Liver (tissue), 9 donors: Measurements from ENCODE around the gene HRH3. TPM values are rescaled to one million over a fixed set of nuclear protein-coding genes. Genes with fewer than 3 reads are reported as not detected.

Experiments used
- DNase-seq: peaks from one replicate; pipeline ENCODE4 v3.0.0-alpha.2; 2017; ENCODE audit warnings: low spot score
- H3K27ac ChIP-seq, 2 donors: one replicate each; pipeline ENCODE4 v1.7.0; 2013; ENCODE audit warnings: inconsistent platforms in 2 of 2, low read length in 2 of 2, control low read depth in 1 of 2, low read depth in 1 of 2, mild to moderate bottlenecking in 1 of 2
- H3K27me3 ChIP-seq, 4 donors: one replicate each; pipeline versions ENCODE4 v1.6.1 to v1.7.0; 2013; ENCODE audit warnings: low read length in 3 of 4, inconsistent platforms in 1 of 4, mild to moderate bottlenecking in 1 of 4, moderate library complexity in 1 of 4; ENCODE audit not compliant: control insufficient read depth in 4 of 4, insufficient read depth in 4 of 4
- H3K36me3 ChIP-seq, 4 donors: one replicate each; pipeline versions ENCODE4 v1.6.1 to v1.7.0; 2013; ENCODE audit warnings: low read length in 3 of 4, mild to moderate bottlenecking in 3 of 4, low read depth in 1 of 4, moderate library complexity in 1 of 4; ENCODE audit not compliant: control insufficient read depth in 4 of 4, insufficient read depth in 3 of 4
- H3K4me1 ChIP-seq, 4 donors: one replicate each; pipeline versions ENCODE4 v1.6.1 to v1.7.0; 2013; ENCODE audit warnings: low read length in 3 of 4, mild to moderate bottlenecking in 3 of 4, moderate library complexity in 1 of 4; ENCODE audit not compliant: control insufficient read depth in 4 of 4, insufficient read depth in 4 of 4
- H3K4me3 ChIP-seq, 3 donors: one replicate each; pipeline versions ENCODE4 v1.6.1 to v1.7.0; 2013; ENCODE audit warnings: low read length in 3 of 3, control low read depth in 1 of 3, low read depth in 1 of 3, mild to moderate bottlenecking in 1 of 3
- H3K9ac ChIP-seq, 2 donors: one replicate each; pipeline ENCODE4 v1.7.0; 2013; ENCODE audit warnings: low read length in 2 of 2, mild to moderate bottlenecking in 2 of 2, moderate library complexity in 2 of 2, control low read depth in 1 of 2, low read depth in 1 of 2
- H3K9me3 ChIP-seq, 4 donors: one replicate each; pipeline versions ENCODE4 v1.6.1 to v1.7.0; 2013; ENCODE audit warnings: low read length in 3 of 4; ENCODE audit not compliant: control insufficient read depth in 4 of 4
- ATF3 ChIP-seq: IDR thresholded peaks from 2 replicates; pipeline ENCODE4 v1.6.1; 2016; ENCODE audit warnings: antibody characterized with exemption
- FOXA1 ChIP-seq: IDR thresholded peaks from 2 replicates; pipeline ENCODE4 v1.6.1; 2016; ENCODE audit warnings: antibody characterized with exemption
- FOXA2 ChIP-seq: IDR thresholded peaks from 2 replicates; pipeline ENCODE4 v1.6.1; 2016; ENCODE audit warnings: antibody characterized with exemption
- GABPA ChIP-seq, 2 donors: IDR thresholded peaks in 1 of 2; conservative IDR thresholded peaks in 1 of 2; 2 replicates each; pipeline ENCODE4 v1.6.1; 2016; ENCODE audit warnings: antibody characterized with exemption in 2 of 2, mild to moderate bottlenecking in 1 of 2, moderate library complexity in 1 of 2
- HNF4A ChIP-seq, 2 donors: conservative IDR thresholded peaks; 2 replicates each; pipeline ENCODE4 v1.6.1; 2016; ENCODE audit warnings: antibody characterized with exemption in 2 of 2, mild to moderate bottlenecking in 2 of 2
- HNF4G ChIP-seq: IDR thresholded peaks from 2 replicates; pipeline ENCODE4 v1.6.1; 2016; ENCODE audit warnings: antibody characterized with exemption
- JUND ChIP-seq, 2 donors: IDR thresholded peaks; 2 replicates each; pipeline ENCODE4 v1.6.1; 2016; ENCODE audit warnings: antibody characterized with exemption in 2 of 2
- MAX ChIP-seq: IDR thresholded peaks from 2 replicates; pipeline ENCODE4 v1.6.1; 2016; ENCODE audit warnings: antibody characterized with exemption
- NR2F2 ChIP-seq: IDR thresholded peaks from 2 replicates; pipeline ENCODE4 v1.6.1; 2016; ENCODE audit warnings: antibody characterized with exemption
- RAD21 ChIP-seq, 2 donors: IDR thresholded peaks; 2 replicates each; pipeline ENCODE4 v1.6.1; 2016; ENCODE audit warnings: antibody characterized with exemption in 2 of 2, mild to moderate bottlenecking in 2 of 2
- REST ChIP-seq: IDR thresholded peaks from 2 replicates; pipeline ENCODE4 v1.6.1; 2016; ENCODE audit warnings: antibody characterized with exemption, mild to moderate bottlenecking
- RXRA ChIP-seq, 2 donors: IDR thresholded peaks; 2 replicates each; pipeline ENCODE4 v1.6.1; 2017 to 2018; ENCODE audit warnings: antibody characterized with exemption in 2 of 2, mild to moderate bottlenecking in 1 of 2
- SP1 ChIP-seq: IDR thresholded peaks from 2 replicates; pipeline ENCODE4 v1.6.1; 2018; ENCODE audit warnings: antibody characterized with exemption, mild to moderate bottlenecking
- TAF1 ChIP-seq: conservative IDR thresholded peaks from 2 replicates; pipeline ENCODE4 v1.6.1; 2016; ENCODE audit warnings: antibody characterized with exemption, mild to moderate bottlenecking
- WGBS: extraction: QIAGEN DNeasy Blood & Tissue Kit; methylation state at CpG from one replicate; pipeline ENCODE4 v1.1.7; 2013; 5-methylcytosine and 5-hydroxymethylcytosine counted together
- polyA plus RNA-seq, 2 donors: library from polyadenylated mRNA; stranded (reverse) in 1 of 2; unstranded in 1 of 2; fragments of 200-250 nt in 1 of 2; fragments of >200 nt in 1 of 2; fragmentation: Nextera tagmentation in 1 of 2; extraction: Ambion mirVana in 1 of 2; gene quantifications; one replicate each; pipeline versions ENCODE4 v1.2.1 to v1.2.3, GENCODE V29; 2013 to 2015
- total RNA-seq, 2 donors: library from RNA; depleted of rRNA; stranded (reverse); fragments of >200 nt; gene quantifications; one replicate each; pipeline ENCODE4 v1.2.3, GENCODE V29; 2014
- TF ChIP-seq, protein P1 (sequence below): fragments of 150-350 bp; IDR thresholded peaks from 2 replicates; pipeline ENCODE4 v1.5.1; 2017; ENCODE audit warnings: improper control_type of control experiment, low read depth, low read length; ENCODE audit not compliant: missing input control
- donor health status: healthy.
- donor health status: healthy.
- donor health status: healthy.
- donor health status: healthy.
- donor health status: healthy.

Gene HRH3
- total and polyA plus RNA-seq, 4 donors, result not detected

GRCh38 chr20:62231292-62231691, 11.2 kb upstream of the HRH3 start (continued):
- TF ChIP-seq, protein P1, sequence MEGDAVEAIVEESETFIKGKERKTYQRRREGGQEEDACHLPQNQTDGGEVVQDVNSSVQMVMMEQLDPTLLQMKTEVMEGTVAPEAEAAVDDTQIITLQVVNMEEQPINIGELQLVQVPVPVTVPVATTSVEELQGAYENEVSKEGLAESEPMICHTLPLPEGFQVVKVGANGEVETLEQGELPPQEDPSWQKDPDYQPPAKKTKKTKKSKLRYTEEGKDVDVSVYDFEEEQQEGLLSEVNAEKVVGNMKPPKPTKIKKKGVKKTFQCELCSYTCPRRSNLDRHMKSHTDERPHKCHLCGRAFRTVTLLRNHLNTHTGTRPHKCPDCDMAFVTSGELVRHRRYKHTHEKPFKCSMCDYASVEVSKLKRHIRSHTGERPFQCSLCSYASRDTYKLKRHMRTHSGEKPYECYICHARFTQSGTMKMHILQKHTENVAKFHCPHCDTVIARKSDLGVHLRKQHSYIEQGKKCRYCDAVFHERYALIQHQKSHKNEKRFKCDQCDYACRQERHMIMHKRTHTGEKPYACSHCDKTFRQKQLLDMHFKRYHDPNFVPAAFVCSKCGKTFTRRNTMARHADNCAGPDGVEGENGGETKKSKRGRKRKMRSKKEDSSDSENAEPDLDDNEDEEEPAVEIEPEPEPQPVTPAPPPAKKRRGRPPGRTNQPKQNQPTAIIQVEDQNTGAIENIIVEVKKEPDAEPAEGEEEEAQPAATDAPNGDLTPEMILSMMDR, result no peak

GRCh38 chr20:62230696-62231095, 10.6 kb upstream of the HRH3 start:
- no peak for DNase-seq
- whole genome bisulfite sequencing, result 92% methylated on average over 10 of the region's 10 CpGs
- Histone ChIP-seq H3K27me3 (no peaks in the 10 kb centered on the region), H3K4me3 (no peak overlapping the region), H3K9ac (no peak overlapping the region), H3K27ac (no peak overlapping the region), H3K9me3 (no peaks in the 10 kb centered on the region), H3K36me3 (no peaks in the 10 kb centered on the region), H3K4me1 (no peaks in the 10 kb centered on the region)
- TF ChIP-seq NR2F2 (no peak), REST (no peak), ATF3 (no peak), HNF4G (no peak), TAF1 (no peak), GABPA (IDR thresholded peaks at IDR 0.05 in 1 of 2, conservative IDR thresholded peaks at IDR 0.05 in 1 of 2) (no peak), JUND (IDR thresholded peaks at IDR 0.05) (no peak), FOXA1 (no peak), RXRA (IDR thresholded peaks at IDR 0.05) (no peak), SP1 (no peak), RAD21 (IDR thresholded peaks at IDR 0.05) (no peak), FOXA2 (no peak), HNF4A (conservative IDR thresholded peaks at IDR 0.05) (no peak)
- TF ChIP-seq, protein P1, result no peak

GRCh38 chr20:62230276-62230675, 10.2 kb upstream of the HRH3 start:
- no peak for DNase-seq
- Histone ChIP-seq H3K36me3 (no peaks in the 10 kb centered on the region), H3K9me3 (no peaks in the 10 kb centered on the region), H3K4me3 (no peak overlapping the region), H3K27ac (no peak overlapping the region), H3K27me3 (no peaks in the 10 kb centered on the region), H3K4me1 (no peaks in the 10 kb centered on the region), H3K9ac (no peak overlapping the region)
- 94% methylated on average over 2 of the region's 2 CpGs for WGBS
- TF ChIP-seq MAX, result no peak
- TF ChIP-seq REST, result no peak
- TF ChIP-seq, protein P1, result no peak
- TF ChIP-seq ATF3, result no peak
- TF ChIP-seq HNF4A (conservative IDR thresholded peaks at IDR 0.05), result no peak
- no peak for TF ChIP-seq FOXA2
- no peak for TF ChIP-seq JUND (IDR thresholded peaks at IDR 0.05)
- no peak for TF ChIP-seq GABPA (IDR thresholded peaks at IDR 0.05 in 1 of 2, conservative IDR thresholded peaks at IDR 0.05 in 1 of 2)
- no peak for TF ChIP-seq HNF4G
